ENCODE measurements around the gene SCAPER.
"Not testable (repeated sequence)": the region's sequence is repeated elsewhere in the genome, so short reads cannot be mapped to it uniquely, and the experiment has no call there.

DNA sequence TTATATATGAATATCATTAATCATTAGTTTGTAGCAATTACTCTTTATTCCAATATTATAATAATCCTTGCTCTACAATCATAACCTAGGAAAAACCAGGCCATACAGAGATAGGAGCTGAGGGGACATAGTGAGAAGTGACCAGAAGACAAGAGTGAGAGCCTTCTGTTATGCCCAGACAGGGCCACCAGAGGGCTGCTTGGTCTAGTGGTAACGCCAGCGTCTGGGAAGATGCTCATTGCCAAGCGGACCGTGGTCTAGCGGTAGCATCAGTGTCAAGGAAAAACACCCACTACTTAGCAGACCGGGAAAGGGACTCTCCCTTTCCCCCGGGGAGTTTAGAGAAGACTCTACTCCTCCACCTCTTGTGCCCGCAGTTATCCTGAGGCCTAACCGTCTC, 172.8 kb downstream of the SCAPER start:
- TF ChIP-seq, protein P1, sequence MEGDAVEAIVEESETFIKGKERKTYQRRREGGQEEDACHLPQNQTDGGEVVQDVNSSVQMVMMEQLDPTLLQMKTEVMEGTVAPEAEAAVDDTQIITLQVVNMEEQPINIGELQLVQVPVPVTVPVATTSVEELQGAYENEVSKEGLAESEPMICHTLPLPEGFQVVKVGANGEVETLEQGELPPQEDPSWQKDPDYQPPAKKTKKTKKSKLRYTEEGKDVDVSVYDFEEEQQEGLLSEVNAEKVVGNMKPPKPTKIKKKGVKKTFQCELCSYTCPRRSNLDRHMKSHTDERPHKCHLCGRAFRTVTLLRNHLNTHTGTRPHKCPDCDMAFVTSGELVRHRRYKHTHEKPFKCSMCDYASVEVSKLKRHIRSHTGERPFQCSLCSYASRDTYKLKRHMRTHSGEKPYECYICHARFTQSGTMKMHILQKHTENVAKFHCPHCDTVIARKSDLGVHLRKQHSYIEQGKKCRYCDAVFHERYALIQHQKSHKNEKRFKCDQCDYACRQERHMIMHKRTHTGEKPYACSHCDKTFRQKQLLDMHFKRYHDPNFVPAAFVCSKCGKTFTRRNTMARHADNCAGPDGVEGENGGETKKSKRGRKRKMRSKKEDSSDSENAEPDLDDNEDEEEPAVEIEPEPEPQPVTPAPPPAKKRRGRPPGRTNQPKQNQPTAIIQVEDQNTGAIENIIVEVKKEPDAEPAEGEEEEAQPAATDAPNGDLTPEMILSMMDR (IDR thresholded peaks at IDR 0.05): not testable (repeated sequence)
- not testable (repeated sequence) for TF ChIP-seq EP300, POLR2A, POLR2AphosphoS5 (IDR thresholded peaks at IDR 0.05)
